Spleen (tissue), 3 donors: ENCODE measurements around the gene PLB1.

ENCODE experiments used
- POLR2A ChIP-seq, 3 donors: fragments of 450-650 bp; IDR thresholded peaks; one replicate each; pipeline ENCODE4 v1.5.1; 2017; ENCODE audit warnings: antibody characterized with exemption in 3 of 3, mild to moderate bottlenecking in 1 of 3
- POLR2AphosphoS5 ChIP-seq, 3 donors: sonication (generic); formaldehyde crosslinking; IDR thresholded peaks; one replicate each; pipeline ENCODE4 v1.5.1; 2017; ENCODE audit warnings: antibody characterized with exemption in 3 of 3

DNA sequence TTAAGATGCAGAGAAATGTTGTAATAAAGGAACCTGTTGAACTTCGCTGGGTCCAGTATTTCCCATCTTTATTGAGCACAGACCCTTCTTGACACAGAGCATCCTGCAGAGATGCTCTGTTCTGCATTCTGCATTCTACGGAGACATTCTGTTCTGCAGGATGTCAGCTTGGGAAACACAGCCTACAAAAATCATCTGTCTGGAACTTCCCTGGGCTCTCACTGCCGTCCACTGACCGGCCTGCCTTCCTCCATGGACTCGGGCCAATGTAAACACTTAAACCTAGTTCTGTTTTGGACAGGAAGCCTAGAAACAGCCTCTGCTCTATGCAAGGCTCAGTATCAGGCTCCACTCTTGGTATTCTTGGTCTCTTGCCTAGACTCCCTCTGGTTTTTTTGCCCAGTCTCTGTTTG, 165.7 kb downstream of the PLB1 start:
- TF ChIP-seq POLR2A (IDR thresholded peaks at IDR 0.05) (no peak), POLR2AphosphoS5 (IDR thresholded peaks at IDR 0.05) (peak in 2 of 3 donors; percentile 22 to 76)
